NCI-H526 (cell line): ENCODE data around the gene SMCO2.

ENCODE experiments used
- DNase-seq, 2 experiments: peaks; one replicate each; lab custom pipeline; 2025; lab: John Stamatoyannopoulos, UW

Gene SMCO2

GRCh38 chr12:27499377-27499776 is 52.8 kb downstream of the SMCO2 start:
- no peak for DNase-seq

GRCh38 chr12:27500546-27500945 is 54.0 kb downstream of the SMCO2 start:
- no peak for DNase-seq

GRCh38 chr12:27502021-27502435 is 55.5 kb downstream of the SMCO2 start:
- DNase-seq, result no peak

- DNase-seq, result no peak
Observed at GRCh38 chr12:27504507-27504906, 58.0 kb downstream of the SMCO2 start.

GRCh38 chr12:27505109-27505508 is 58.6 kb downstream of the SMCO2 start:
- no peak for DNase-seq

- DNase-seq, result no peak
Observed at GRCh38 chr12:27505761-27506160, 59.2 kb downstream of the SMCO2 start.

- DNase-seq, result no peak
Observed at GRCh38 chr12:27506645-27507189, 60.2 kb downstream of the SMCO2 start.

GRCh38 chr12:27508736-27509431 is 62.3 kb downstream of the SMCO2 start:
- DNase-seq, result no peak

GRCh38 chr12:27511031-27511722 is 64.6 kb downstream of the SMCO2 start:
- DNase-seq, result no peak

- no peak for DNase-seq
Observed at GRCh38 chr12:27511723-27512045, 65.1 kb downstream of the SMCO2 start.

GRCh38 chr12:27513155-27513824 is 66.8 kb downstream of the SMCO2 start:
- DNase-seq, result no peak

- no peak for DNase-seq
Observed at GRCh38 chr12:27515671-27516070, 69.1 kb downstream of the SMCO2 start.

- no peak for DNase-seq
Observed at GRCh38 chr12:27516625-27517024, 70.1 kb downstream of the SMCO2 start.

GRCh38 chr12:27517546-27517945 is 71.0 kb downstream of the SMCO2 start:
- DNase-seq, result no peak

- no peak for DNase-seq
Observed at GRCh38 chr12:27517961-27518665, 71.6 kb downstream of the SMCO2 start.

GRCh38 chr12:27521066-27521465 is 74.5 kb downstream of the SMCO2 start:
- DNase-seq, result no peak

GRCh38 chr12:27521981-27522380 is 75.4 kb downstream of the SMCO2 start:
- DNase-seq, result no peak

- DNase-seq, result no peak
Observed at GRCh38 chr12:27523305-27523641, 76.7 kb downstream of the SMCO2 start.

GRCh38 chr12:27523642-27524493 is 77.3 kb downstream of the SMCO2 start, which contains the start of gene PPFIBP1:
PPFIBP1 (plus strand) TSS chr12:27524206; CDS start chr12:27633397, 109,191 bp downstream.
- DNase-seq, result peak; percentile 97 to 98

GRCh38 chr12:27524494-27524835 is 77.9 kb downstream of the SMCO2 start:
- DNase-seq, result no peak
